Uterus (tissue), 2 donors: ENCODE results near the gene ATP6V1G3.

Experiments used
- CTCF ChIP-seq, 4 experiments: fragments of 200-600 bp in 2 of 4; fragments of 450-650 bp in 2 of 4; sonication (generic) in 2 of 4; IDR thresholded peaks; one replicate each; pipeline ENCODE4 v1.5.1; 2016 to 2019; ENCODE audit warnings: antibody characterized with exemption in 4 of 4, mild to moderate bottlenecking in 2 of 4, moderate library complexity in 1 of 4
- POLR2A ChIP-seq, 2 donors: fragments of 450-650 bp; IDR thresholded peaks; one replicate each; pipeline ENCODE4 v1.6.1; 2016; ENCODE audit warnings: antibody characterized with exemption in 2 of 2, mild to moderate bottlenecking in 1 of 2, moderate library complexity in 1 of 2

DNA sequence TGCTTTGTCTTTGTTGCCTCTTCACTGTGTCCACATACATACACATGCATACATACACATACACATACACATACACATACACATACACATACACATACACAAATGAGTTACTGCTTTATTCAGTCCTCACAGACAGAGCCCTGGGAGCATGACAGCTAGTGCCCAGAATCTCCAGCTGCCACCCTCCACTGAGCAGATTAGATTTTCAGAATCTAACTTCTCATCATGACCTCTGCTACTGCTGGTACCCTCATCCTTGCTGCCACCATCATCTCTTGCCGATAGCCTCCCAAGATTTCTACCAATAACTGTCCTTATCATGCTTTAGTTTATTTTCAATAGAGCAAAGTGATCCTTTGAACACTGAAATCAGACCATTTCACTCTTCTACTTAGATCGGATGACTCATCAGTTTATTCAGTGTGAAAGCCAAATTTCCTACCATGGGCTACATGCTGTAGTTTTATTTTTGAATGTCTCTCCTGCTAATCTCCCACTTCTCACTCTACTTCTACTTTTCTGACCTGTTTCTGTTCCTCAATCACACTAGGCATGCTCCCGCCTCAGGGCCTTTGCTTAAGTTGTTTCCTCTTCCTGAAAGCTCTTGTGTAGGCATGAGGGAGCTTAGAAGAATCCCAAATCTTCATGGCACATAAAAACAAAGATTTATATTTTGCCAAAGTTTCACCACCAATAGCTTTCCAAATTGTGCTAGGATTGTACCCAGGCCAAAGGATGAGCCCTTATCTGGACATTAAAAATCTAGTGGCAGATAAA, 43.0 kb downstream of the ATP6V1G3 start:
- TF ChIP-seq CTCF (IDR thresholded peaks at IDR 0.05): no peak
- no peak for TF ChIP-seq POLR2A (IDR thresholded peaks at IDR 0.05)
